Fibroblast of pulmonary artery (primary cell): ENCODE data around the gene EPS8L1.
"Not testable (repeated sequence)": the region's sequence is repeated elsewhere in the genome, so short reads cannot be mapped to it uniquely, and the experiment has no call there.

Experiments
- DNase-seq: peaks from one replicate; pipeline ENCODE4 v3.0.0-alpha.2; 2010; ENCODE audit warnings: low read depth
- H3K4me3 ChIP-seq: replicated peaks from 2 replicates; pipeline ENCODE4 v1.5.1; 2011; ENCODE audit warnings: low read depth, mild to moderate bottlenecking, control low read depth, low read length, moderate library complexity
- TF ChIP-seq, protein P1 (sequence below): IDR thresholded peaks from 2 replicates; pipeline ENCODE4 v1.5.1; 2011; ENCODE audit warnings: mild to moderate bottlenecking, control low read depth, low read length, inconsistent platforms; ENCODE audit errors: missing control alignments

Gene EPS8L1

DNA sequence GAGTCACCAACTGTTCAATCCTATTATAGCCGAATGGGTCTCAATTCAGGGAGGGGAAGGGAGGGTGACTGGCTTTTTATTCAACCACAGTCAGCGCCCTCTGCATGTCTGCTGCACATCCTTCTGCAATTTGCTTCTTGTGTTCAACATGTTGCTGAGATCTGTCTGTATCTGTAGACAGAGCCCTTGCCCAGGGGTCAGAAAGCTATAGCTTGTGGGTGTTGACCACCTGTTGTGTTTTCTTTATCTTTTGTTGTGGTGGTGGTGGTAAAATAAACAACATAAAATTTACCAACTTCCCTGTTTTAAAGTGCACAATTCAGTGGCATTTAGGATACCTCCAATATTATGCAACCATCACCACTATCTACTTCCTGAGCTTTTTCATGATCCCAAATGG is 29.6 kb downstream of the EPS8L1 start:
- no peak overlapping the region for H3K4me3 ChIP-seq
- TF ChIP-seq, protein P1, sequence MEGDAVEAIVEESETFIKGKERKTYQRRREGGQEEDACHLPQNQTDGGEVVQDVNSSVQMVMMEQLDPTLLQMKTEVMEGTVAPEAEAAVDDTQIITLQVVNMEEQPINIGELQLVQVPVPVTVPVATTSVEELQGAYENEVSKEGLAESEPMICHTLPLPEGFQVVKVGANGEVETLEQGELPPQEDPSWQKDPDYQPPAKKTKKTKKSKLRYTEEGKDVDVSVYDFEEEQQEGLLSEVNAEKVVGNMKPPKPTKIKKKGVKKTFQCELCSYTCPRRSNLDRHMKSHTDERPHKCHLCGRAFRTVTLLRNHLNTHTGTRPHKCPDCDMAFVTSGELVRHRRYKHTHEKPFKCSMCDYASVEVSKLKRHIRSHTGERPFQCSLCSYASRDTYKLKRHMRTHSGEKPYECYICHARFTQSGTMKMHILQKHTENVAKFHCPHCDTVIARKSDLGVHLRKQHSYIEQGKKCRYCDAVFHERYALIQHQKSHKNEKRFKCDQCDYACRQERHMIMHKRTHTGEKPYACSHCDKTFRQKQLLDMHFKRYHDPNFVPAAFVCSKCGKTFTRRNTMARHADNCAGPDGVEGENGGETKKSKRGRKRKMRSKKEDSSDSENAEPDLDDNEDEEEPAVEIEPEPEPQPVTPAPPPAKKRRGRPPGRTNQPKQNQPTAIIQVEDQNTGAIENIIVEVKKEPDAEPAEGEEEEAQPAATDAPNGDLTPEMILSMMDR = no peak
- no peak for DNase-seq

DNA sequence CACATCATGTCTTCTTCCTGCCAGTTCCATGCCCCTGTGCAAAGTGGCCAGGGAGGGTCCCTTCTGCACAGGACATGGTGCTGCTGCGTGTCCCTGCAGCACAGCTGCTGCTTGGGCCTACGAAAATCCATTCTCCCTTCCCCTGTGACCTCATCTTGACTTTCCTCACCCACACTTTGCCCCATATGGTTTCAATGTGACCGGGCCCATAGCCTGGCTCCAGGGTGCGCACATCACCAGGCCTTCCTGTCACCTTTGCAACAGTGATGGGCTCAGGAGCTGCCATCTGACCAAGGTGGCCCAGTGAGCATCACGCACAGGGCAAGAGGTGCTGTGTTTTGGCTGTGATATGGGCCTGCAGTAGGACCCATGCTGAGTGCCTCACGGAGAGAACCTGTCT is 30.9 kb downstream of the EPS8L1 start:
- no peak overlapping the region for H3K4me3 ChIP-seq
- no peak for DNase-seq

DNA sequence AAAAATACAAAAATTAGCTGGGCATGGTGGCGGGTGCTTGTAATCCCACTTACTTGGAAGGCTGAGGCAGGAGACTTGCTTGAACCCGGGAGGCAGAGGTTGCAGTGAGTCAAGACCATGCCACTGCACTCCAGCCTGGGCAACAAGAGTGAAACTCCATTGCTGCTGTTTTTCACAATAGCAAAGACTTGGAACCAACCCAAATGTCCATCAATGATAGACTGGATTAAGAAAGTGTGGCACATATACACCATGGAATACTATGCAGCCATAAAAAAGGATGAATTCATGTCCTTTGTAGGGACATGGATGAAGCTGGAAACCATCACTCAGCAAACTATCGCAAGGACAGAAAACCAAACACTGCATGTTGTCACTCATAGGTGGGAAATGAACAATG is 31.6 kb downstream of the EPS8L1 start:
- H3K4me3 ChIP-seq, DNase-seq: not testable (repeated sequence)

More for the DNA sequence above, 30.9 kb downstream of the EPS8L1 start:
- TF ChIP-seq, protein P1 = no peak

DNA sequence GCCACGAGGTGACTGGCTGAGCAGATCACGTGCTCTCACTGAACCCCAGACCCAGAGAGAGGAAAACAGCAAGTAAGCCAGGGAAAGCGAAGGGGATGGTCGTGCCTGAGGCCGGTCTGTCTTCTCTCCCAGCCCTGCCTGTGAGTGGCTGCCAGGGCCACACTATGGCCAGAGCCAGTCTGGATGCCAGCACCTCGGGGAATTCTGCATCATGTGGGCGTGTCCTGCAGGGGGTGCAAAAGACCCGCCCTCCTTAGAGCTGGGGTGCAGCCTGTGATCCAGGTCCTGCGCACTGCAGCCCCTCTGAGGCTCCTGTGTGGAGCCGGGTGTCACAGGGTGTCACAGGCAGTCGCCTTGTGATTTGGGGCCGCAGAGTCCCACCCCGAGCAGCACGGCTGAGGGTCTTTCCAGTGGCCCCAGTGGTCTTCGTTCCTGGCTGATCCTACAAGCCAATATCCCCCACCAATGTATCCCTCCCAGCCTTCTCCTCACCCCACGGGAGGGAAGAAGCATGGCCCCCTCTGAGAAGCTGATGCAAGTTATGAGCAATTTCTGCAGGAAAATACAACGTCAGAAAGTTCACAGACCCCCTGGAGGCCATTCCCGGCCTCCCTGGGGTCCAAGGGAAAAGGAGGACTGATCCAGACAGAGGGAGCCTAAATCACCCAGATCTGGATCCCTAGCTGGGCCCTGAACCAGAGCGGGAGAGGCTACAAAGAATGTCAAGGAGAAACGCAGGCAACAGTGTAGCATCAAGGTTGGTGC is 34.0 kb downstream of the EPS8L1 start:
- no peak for DNase-seq
- no peak overlapping the region for H3K4me3 ChIP-seq
- TF ChIP-seq, protein P1 = no peak

DNA sequence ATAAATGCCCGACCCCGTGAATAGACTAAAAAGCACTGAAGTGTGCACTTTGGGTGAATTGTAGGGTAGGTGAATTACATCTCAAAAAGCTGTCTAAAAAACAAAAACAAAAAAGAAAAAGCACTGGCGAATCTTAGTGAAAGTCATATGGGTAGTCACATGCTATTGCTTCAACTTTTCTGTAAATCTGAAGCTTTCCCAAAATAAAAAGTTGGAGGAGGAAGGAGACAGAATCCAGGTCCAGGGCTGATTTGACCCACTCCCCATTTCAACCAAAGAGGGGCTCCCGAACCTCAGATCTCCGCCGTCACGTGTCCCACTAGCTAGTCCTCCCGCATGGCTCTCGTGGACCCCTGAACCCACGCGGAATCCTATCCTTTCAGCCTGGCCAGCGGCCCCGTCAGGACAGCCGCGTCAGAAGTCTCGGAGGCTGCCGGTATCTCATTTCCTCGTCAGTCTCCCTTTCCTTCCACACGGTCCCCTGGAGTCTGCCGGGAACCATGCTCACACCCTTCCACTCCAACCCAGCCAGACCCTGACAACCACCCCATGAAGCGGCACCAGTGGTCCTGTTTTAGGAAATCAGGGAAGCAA is 35.7 kb downstream of the EPS8L1 start:
- no peak overlapping the region for H3K4me3 ChIP-seq
- TF ChIP-seq, protein P1 = no peak
- DNase-seq = no peak

DNA sequence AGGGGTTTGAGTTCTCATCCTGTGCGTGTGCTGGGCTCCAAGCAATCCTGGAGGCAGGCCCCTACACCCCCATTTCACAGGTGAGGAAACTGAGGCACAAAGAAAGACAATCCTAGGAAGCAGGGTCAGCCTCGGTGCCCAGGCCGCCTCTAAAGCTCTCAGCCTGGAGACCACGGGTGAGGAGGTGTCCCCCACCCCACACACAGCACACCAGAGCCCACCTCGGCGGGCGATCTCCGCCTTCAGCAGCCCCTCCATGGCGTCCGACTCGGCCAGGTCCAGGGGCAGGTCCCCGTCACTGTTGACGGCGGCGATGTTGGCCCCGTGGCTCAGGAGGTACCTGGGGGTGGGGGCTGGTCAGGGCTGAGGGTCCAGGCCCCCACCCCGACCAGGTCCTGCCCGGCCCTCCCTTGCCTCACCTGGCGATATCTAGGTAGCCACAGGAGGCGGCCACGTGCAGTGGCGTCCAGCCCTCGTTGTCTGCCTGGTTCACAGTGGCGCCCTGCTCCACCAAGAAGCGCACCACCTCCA is 36.6 kb downstream of the EPS8L1 start:
- no peak for DNase-seq
- H3K4me3 ChIP-seq = no peak overlapping the region
- TF ChIP-seq, protein P1 = no peak

DNA sequence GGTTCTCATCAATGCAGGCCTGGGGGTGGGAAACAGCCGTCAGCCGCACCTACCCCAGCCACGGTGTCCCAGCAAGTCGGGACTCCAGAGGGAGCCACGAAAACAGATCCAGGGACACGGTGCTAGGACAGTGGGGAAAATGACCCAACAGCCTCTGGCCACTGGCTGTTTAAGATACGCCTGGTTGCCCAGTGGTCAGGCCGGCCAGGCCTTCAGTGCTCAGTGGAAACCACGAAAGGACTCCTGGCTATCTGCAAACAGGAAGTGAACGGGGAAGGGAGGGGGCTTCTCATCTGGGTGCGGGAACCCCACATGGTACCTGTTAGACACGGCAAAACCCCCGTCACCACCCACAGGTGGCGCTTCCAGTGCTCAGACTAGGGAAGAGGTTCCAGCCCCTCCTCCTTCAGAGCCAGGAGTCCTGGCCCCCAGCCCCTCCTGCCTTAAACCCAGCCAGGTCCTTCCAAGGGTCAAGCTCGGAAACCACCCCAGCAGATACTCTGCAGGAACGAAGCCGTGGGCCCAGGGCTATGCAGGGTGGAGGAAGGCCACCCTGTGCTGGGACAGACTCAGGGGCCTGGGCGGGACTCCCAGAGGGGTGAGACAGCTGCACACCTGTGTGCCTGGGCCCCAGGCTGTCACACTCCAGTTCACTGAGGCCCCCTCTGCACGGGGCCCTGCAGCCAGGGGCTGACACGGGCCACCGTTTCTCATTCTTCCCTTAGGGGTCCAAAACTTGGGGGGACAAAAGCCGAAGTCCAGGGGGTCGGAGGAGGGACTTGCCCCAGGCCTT is 37.3 kb downstream of the EPS8L1 start:
- H3K4me3 ChIP-seq = no peak overlapping the region
- TF ChIP-seq, protein P1 = no peak
- DNase-seq = no peak
